Measurements from ENCODE around the gene TFPI.

GRCh38 chr2:187483537-187483936 is 70.7 kb downstream of the TFPI start:
- TF ChIP-seq CTCF (IDR thresholded peaks at IDR 0.05; ENCODE audit: insufficient read depth, low read length, poor library complexity, severe bottlenecking) (no peak), EZH2phosphoT487 (conservative IDR thresholded peaks at IDR 0.05; ENCODE audit: low read length) (no peak)

Measured in SU-DHL-6 (cell line).